Measurements from ENCODE around the gene POLD2.

GRCh38 chr7:44158873-44159631 lies 35.7 kb upstream of the POLD2 start:
- TF ChIP-seq POLR2AphosphoS5 (IDR thresholded peaks at IDR 0.05; ENCODE audit: low read depth, low read length) (no peak), REST (IDR thresholded peaks at IDR 0.05; ENCODE audit: insufficient read depth in 1 of 2, low read depth in 2 of 2, low read length in 2 of 2) (no peak), FOXP2 (optimal IDR thresholded peaks at IDR 0.05; ENCODE audit: borderline replicate concordance, extremely low read depth, extremely low read length, insufficient read depth) (no peak), TAF1 (IDR thresholded peaks at IDR 0.05; ENCODE audit: borderline replicate concordance, insufficient read depth, low read length) (no peak), SIN3A (IDR thresholded peaks at IDR 0.05; ENCODE audit: borderline replicate concordance, insufficient read depth, low read length) (no peak)
